Measurements from ENCODE around the gene TMEM140.
"Not testable (repeated sequence)": the region's sequence is repeated elsewhere in the genome, so short reads cannot be mapped to it uniquely, and the experiment has no call there.

DNA sequence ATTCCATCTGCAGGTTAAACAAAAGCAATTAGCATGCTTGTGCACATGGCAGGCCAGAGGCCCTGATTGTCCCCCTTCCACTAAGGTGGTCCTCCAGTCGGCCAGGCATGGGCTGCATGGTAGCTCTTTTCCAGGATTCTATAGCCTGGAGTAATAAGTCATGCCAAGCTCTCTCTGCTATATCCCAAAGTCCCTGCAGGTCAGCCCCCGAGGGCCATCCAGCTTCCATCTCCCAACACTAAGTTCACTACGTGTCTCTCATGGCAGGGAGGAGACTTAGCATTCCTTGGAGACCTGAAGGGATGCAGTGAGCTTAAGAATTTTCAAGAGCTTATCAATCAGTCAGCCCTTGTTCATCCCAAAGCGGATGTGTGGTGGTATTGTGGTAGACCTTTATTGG lies 26.0 kb downstream of the TMEM140 start:
- not testable (repeated sequence) for TF ChIP-seq CTCF, POLR2A (IDR thresholded peaks at IDR 0.05)
